Mucosa of gallbladder (tissue), 1 donor: ENCODE measurements around the gene P2RX1. TPM values are rescaled to one million over a fixed set of nuclear protein-coding genes. Genes with fewer than 3 reads are reported as not detected.
"Not testable (repeated sequence)": the region's sequence is repeated elsewhere in the genome, so short reads cannot be mapped to it uniquely, and the experiment has no call there.

ENCODE experiments used
- DNase-seq: peaks from one replicate; pipeline ENCODE4 v3.0.0-alpha.2; 2020; ENCODE audit warnings: low spot score
- total RNA-seq: library from RNA; stranded (reverse); gene quantifications from one replicate; pipeline ENCODE4 v1.2.1, GENCODE V29; 2021
- donor health status: DM: no; HTN: no; CAD: no.

P2RX1 gene
- total RNA-seq, 1 donor from 2014 or later: 2.8 TPM

DNA sequence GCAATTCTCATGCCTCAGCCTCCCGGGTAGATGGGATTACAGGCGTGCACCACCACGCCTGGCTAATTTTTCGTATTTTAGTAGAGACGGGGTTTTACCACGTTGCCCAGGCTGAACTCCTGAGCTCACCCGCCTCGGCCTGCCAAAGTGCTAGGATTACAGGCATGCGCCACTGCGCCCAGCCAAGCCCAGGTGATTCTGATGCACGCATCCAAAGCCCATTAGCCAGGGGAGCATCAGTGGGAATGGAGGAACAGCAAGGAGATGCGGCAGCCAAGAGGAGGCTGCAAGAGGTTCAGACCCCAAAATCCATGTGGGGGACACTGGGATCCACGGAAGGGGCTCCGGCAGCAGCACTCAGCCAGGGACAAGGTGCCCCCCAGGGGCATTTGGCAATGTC is 35.9 kb upstream of the P2RX1 start:
- DNase-seq: no peak

DNA sequence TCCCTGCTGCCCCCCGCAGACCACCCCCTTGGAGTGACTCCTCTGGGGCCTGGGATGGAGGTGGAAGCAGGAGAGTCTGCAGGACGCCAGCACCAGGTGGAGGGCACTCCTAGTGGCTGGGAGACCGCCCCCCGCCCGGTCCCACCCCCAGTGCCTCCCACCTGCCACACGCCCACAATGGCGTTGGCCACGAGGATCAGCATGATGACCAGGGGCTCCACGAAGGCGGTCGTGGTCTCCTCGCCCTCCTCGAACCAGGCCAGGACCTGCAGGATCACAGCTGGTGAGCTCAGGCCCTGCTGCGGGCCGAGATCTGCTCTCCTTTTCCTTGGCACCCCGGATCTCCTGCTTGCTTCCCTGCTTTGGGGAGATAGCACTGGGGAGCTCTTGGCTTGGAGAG is 35.2 kb upstream of the P2RX1 start:
- no peak for DNase-seq

DNA sequence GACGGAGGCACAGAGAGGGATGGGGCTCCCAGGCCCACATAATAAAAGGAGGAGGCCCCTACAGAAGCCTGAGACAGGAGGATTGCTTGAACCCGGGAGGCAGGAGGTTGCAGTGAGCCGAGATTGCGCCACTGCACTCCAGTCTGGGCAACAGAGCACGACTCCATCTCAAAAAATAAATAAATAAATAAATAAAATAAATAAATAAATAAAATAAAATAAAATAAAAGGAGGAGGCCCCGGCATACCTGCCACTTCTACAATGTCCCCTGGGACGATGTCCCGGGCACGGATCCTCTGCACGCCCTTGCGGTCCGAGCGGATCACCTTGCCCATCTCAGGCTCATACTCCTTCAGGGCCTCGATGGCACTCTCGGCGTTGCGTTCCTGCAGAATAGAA is 34.7 kb upstream of the P2RX1 start:
- no peak for DNase-seq

DNA sequence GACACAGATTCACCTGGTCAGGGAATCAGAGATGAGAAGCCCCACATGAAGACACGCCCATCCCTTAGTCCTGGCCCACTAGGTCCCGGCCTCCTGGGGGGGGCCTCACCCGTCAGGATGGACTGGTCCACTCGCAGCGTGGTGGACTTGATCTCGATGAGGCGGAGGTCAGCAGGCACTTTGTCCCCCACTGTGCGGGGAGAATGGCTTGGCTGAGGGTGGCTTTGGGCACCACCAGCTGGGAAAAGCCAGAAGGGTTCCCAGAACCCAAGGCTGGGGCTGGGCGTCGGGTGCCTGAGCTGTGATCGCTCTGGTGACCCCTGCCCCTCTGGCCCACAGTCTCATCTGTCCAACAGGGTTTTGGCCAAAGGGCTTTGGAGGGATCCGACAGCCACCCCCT is 34.3 kb upstream of the P2RX1 start:
- DNase-seq: no peak

DNA sequence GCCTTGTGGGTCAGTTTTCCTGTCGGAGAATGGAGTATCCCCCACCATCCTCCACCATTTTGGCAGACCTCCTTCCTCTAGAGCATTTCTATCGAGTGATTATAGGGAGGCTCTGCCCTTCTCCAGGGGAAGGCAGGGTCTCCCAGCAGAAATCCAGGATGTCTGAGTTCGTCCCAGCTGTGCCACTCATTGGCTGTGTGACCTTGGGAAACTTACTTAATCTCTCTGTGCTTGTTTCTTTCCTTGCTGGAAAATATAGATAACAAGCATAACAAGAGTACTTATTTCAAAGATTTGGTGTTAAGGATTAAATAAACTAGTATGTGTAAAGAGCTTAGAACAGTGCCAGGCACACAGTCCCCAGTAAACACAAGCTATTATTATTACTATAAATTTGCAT is 33.2 kb upstream of the P2RX1 start:
- no peak for DNase-seq

DNA sequence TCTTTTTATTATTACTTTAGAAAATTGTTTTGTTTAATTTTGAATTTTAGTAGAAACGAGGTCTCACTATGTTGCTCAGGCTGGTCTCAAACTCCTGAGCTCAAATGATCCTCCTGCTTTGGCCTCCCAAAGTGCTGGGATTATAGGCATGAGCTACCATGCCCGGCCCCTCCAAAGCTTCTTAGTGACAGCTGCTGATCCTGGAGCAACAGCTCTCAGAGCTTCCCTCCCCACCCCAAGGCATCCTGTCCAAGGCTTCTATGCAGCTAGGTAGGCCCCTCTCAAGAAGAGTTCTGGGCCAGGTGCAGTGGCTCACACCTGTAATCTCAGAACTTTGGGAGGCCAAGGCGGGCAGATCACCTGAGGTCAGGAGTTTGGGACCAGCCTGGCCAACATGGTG is 32.3 kb upstream of the P2RX1 start:
- DNase-seq: not testable (repeated sequence)

DNA sequence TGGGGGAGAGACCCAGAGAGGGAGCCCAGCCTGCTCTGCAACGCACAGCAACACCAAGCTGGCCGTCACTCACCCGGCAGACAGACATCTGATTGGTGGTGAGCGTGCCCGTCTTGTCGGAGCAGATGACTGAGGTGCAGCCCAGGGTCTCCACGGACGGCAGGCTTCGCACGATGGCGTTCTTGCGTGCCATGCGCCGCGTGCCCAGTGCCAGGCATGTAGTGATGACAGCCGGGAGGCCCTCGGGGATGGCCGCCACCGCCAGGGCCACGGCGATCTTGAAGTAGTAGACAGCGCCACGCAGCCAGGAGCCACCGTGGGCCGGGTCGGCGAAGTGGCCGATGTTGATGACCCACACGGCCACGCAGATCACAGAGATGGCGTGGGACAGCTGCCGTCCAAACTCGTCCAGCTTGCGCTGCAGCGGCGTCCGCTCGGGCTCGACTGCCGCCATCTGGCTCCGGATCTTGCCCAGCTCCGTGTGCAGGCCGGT is 31.1 kb upstream of the P2RX1 start:
- DNase-seq: no peak

DNA sequence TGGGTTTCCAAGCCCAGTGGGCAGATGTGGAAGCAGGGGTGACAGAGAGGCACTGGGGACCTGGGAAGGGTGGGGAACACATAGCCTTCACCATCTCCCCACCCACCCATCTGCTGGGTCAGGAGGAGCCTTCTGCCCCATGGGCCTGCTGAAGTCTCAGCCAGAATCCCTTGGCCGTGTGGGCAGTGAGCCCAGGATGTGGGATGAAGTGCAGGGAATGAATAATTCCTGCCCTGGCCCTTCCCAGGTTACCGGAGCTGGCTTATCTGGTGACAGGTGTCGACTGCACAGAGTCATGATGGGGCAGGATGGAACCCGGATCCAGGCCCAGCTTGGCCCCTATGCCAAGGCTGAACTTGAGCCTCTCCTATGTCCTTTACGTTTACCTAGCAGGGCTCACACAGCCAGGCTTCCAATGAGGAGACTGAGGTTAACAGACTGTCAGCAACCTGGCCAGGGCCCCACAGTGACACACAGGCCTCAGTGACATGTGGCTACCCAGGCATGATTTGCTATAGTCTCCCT is 30.5 kb upstream of the P2RX1 start:
- no peak for DNase-seq

DNA sequence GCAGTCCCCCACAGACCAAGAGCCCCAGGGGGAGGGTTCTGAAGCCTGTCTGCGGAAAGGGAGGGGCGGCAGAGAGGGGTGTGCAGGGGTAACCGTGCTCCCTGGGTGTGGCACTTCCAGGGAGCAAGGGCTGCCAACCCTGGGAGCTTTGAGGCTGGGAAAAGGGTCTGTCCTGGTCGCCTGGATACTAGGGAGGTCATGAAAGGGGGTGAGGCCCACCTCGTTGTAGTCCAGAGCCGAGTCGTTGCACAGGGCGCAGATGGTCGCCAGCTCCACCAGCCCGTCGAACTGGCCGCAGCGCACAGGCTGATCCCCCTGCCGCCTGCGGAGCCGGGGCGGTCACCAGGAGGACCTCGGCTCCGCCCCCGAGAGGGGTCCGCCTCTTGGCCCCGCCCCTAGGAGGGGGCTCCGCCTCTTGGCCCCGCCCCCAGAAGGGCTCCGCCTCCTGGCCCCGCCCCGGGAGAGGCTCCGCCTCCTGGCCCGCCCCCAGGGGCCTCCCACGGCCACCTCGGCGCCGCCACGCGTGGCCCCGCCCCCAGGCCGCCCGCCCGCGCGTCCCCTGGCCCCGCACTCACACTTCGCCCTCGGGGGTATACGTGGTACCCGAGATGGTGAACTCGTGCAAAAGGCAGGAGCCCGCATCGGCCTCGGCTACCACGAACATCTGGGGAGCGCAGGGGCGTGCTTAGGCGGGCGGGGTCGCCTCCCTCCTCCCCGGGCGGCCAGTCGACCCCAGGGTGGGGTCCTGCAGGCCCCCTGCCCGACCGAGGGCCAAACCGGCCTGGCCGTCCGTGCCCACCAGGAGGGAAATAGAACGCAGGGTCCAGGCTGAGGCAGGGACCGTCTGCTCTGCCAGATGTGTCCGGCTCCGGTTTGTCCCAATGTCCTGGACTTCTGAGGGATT is 28.5 kb upstream of the P2RX1 start:
- peak; percentile 53 for DNase-seq

DNA sequence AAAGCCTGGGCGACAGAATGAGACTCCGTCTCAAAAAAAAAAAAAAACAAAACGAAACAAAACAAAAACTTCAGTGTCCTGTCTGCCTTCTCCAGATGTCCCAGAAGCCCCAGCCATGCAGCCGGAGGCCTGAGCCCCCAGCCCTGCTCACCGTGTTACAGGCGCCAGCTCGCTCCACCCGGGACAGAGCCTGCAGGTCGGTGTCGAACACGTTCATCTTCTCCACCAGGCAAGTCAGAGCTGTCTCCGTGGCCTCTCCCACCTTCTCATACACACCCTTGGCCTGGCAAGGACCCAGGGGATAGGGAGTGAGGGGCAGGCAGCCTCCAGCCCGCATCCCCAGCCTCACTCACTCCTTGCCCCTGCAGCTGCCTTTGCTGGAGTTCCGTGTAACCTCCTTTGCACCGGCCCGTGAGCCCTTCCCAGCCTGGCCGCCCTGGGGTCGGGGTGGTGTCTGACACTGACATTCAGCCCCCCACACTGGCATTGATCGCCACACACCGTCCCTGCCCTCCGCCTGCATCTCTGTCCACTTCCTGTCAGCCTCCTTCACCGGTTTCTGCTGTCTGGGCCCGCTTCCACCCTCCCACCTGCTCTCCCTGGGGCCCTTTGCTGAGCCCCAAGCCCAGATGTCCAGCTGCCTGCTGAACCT is 27.1 kb upstream of the P2RX1 start:
- no peak for DNase-seq

DNA sequence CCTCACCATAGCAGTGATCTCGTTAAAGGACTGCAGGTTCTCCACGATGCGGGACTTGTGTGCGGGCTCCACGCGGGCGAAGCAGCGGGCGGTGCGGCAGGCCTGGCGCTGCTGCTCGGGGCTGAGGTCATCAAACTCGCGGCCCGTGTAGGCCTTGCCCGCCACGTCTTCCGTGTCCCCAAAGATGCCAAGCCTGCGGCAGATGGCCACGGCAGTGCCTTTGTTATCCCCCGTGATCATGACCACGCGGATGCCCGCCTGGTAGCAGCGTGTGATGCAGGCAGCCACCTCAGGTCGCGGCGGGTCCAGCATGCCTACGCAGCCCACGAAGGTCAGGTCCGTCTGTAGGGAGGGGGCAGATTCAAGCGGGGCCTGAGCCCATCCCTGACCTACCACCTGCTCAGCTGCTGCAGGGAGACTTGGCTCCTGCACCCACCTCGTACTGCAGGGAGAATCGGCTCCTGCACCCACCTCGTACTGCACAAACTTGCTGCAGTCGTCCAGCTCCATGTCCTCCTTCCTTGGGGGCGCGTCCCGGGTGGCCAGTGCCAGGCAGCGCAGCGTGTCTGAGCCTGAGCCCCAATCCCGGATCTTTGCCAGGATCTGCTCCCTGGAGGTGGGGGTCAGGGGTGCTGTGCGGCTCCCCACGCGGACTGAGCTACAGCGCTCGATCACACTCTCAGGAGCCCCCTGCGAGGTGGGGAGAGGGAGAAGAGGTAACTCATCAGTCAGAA is 24.9 kb upstream of the P2RX1 start:
- DNase-seq: no peak

DNA sequence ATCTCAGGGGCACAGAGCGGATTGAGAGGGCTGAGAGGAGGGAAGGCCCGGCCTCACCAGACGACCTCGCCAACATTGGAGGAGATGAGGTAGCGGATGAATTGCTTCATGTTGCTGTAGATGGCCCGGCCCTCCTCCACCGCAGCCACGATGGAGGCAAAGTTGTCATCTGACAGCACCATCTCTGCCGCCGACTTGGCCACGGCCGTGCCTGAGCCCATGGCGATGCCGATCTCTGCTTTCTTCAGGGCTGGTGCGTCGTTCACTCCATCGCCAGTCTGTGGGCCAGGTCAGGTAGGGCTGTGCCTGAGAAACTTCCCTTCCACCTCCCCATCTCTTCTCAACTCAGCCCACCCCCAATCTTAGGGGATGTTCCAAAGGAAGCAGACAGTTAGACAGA is 21.1 kb upstream of the P2RX1 start:
- no peak for DNase-seq

DNA sequence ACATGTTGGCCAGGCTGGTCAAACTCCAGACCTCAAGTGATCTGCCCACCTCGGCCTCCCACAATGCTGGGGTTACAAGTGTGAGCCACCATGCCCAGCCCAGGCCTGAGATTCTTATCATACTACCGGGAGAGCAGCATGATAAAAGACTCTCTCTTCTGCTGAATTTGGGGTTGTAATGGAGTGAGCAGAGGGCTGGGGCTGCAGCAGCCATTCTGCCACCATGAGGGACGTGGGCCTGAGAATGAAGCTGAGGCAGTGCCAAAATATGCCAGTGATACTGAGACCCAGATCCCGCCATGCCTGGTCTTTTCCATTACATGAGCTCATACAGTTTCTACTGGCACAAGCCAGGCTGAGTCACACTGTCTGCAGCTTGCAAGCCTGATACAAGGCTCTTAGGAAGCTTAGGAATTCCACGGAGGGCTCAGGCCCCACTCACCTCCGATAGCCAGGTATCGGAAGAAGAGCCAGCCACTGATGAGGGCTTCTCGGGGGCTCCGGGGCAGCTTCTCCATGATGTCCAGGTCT is 19.6 kb upstream of the P2RX1 start:
- DNase-seq: no peak

DNA sequence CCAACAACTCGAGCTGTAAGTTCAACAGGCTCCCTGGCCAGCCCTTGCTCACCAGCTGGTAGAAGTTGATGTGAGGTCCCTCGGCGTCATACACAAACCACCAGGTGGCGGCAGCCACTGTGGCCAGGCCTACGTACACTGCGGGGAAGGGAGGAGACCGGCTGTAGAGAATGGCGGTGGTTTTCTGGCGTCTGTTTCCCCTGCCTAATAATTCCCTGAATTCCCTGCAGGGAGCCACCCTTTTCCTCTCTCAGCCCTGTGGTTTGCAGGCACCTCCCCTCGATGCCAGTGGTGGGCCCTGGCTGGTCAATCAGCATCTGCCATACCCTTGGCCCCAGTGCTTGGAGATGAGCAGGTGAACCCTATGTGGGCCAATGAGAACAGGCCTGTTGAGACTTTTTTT is 18.9 kb upstream of the P2RX1 start:
- DNase-seq: peak; percentile 73

DNA sequence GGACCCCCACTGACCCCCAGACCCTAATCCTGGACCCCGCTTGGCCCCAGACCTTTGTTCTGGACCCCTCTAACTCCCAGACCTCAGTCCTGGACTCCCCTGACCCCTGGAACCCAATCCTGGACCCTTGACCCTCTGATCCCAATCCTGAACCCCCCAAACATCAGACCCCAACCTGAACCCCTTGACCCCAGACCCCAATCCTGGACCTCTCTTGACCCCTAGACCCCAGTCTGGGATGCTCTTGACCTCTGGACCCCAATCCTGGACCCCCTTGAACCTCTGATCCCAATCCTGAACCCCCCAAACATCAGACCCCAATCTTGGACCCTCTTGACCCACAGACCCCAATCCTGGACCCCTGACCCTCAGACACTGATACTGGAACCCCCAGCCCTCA is 13.5 kb upstream of the P2RX1 start:
- DNase-seq: no peak

DNA sequence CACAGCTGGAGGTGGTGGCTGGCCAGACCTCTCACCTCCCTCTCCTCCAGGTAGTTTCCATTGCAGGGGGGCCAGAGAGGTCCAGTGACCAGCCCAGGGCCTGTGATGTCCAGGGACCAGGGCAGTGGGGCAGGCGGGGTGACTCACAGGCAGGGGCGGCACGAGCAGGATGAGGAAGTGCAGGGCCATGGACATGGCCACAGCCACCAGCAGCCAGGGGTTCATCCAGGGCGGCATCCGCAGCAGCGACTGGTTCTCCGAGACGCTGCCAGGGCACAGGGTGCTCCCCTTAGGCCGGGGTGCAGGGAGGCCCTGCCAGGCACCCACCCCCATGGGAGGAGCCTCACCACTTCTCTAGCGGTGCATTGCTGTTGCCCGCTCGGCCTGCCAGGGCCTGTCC is 12.9 kb upstream of the P2RX1 start:
- DNase-seq: no peak

DNA sequence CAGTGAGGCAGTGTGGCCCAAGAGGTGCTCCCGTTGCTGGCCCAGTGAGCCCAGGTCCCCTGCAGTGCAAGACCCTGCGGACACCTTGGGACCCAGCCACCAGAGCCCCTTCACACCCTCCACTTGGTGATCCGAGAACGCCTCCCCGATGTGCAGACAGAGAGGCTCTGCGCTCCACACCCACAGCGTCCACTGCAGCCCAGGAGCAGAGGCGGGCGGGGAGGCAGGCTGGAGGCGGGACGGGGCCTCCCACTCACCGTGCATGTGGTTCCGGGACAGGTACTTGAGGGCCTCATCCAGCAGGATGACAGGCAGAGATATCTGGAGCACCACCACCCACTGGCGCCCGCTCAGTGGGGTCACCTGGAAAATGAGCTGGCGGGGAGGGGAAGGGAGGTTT is 12.1 kb upstream of the P2RX1 start:
- no peak for DNase-seq

DNA sequence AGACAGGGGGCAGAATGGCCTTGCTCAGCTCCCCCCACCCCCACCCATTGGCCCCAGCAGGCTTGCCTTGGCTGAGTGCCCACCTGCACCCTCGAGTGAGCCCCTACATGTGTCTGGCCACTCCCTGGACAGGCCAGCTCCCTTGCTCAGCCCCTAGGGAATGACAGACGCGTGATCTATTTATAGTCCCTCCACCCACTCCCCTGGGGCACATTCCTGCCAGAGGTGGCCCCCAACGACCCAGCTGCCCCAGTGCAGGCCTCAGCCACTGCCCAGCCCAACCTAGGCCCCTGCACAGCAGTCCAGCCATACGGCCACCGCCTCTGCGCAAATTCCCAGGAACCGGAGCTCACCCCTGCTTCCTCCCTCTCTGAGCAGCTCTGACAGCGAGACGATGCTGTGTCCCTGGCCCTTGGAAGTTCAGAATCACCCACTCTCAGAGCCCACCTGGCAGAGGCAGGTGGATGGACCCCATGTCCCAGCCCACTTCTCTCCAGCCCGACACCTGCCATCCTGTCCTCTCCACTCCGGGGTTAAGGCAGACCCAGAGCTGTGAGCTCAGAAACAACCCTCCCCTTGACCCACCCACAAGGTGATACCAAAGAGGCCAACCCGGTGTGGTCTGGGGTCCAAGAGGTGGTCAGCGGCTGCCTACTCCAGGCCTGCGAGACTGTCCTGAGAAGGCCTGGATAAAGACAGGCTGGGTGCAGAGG is 11.5 kb upstream of the P2RX1 start:
- no peak for DNase-seq

DNA sequence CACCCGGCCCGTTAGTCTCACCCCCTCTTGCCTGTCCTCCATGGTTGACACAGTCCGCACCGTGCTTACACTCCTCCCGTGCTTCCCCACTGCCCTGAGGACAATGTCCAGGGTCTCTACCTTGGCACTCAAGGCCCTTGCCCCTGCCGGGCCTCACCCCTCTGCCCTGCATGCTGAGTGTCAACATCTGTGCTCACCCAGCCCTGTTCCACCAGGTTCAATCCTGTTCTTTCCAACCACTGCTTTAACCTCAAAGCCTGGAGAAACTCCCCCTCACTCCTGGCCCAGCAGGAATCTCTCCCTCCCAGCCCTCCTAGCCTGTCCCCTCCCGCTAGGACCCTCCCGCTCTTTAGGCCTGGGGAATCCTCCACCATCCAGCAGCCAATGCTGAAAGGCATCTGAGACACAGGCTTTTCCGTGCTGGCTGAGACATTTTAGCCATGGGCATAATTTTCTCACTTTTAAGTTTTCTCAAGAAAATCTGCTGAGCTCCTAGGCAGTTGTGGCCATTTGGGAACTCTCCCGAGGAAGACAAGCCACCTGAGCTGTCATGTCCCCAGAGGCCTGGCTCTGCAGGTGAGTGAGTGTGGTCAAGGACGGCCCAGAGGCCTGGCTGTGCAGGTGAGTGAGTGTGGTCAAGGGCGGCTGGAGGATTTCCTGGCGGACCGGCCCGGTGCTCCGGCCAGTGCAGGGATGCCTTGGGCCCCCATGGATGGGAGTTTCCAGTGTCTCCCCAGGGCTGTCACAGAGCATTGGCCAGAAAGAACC is 10.8 kb upstream of the P2RX1 start:
- DNase-seq: no peak

DNA sequence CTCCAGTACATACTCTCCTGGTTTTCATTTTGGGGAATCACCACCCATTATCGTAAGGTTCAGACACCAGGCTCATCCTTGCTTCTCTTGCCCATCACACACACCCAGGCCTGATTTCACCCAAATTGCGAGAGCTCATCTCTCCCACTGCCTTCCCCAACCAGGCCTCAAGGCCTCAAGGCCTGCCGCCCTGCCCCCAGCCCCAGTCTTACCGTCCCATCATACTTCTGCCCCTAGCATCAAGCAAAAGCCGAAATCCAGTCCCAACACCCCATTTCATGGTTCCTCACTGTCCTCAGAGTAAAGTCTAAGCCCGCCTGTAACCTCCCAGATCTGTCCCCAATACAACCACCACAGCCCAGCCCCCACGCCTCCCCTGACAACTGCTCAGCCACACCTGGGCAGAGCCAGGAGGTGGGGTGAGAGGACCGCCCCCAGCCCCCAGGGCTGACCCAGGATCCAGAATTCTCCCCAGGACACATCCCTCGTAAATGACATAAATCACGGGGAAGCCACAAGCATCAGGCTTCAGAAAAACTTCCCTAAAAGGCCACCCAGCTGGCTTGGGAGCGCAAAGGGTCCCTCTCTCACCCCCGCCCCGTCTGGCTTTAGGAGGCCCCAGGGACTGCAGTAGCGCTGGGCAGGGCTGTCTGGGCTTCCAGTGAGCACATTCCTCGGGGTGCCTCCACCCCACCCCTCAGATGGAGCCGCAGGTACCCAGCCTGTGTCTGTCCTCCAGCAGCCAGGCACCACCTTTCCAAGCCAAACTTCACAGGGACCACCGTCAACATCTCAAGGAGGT is 9.6 kb upstream of the P2RX1 start:
- DNase-seq: no peak
